ENCODE measurements around the gene ADCY9.
A peak's percentile ranks its signal among the peaks of the same experiment; 100 is the strongest.

DNA sequence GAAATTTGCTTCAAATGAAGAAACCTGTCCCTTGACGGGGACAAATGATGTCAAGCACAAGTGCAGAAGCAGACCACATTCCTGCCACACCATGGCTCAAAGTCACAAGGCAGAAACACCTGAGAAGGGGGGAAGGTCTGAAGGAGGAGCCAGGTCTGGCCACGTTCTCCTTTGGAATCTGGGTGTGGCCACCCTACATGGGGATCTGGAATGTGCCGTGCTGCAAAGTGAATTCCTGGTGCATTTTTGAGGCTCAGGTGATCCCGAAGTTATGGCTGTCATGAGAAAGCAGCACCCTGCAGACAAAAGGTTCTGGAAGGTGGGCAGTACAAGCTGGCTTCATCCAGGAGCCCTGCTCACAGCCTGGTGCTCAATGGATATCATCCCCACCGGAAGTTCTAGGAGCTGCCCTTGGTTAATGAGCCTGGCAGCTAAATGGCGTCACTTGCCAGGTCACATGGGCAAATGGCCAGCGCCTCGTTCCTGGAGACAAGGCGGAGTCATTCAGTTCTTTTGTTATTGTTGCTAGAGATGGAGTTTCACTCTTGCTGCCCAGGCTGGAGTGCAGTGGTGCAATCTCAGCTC, 20.1 kb upstream of the ADCY9 start:
- TF ChIP-seq, protein P1, sequence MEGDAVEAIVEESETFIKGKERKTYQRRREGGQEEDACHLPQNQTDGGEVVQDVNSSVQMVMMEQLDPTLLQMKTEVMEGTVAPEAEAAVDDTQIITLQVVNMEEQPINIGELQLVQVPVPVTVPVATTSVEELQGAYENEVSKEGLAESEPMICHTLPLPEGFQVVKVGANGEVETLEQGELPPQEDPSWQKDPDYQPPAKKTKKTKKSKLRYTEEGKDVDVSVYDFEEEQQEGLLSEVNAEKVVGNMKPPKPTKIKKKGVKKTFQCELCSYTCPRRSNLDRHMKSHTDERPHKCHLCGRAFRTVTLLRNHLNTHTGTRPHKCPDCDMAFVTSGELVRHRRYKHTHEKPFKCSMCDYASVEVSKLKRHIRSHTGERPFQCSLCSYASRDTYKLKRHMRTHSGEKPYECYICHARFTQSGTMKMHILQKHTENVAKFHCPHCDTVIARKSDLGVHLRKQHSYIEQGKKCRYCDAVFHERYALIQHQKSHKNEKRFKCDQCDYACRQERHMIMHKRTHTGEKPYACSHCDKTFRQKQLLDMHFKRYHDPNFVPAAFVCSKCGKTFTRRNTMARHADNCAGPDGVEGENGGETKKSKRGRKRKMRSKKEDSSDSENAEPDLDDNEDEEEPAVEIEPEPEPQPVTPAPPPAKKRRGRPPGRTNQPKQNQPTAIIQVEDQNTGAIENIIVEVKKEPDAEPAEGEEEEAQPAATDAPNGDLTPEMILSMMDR (IDR thresholded peaks at IDR 0.05) = no peak
- TF ChIP-seq, protein P2, sequence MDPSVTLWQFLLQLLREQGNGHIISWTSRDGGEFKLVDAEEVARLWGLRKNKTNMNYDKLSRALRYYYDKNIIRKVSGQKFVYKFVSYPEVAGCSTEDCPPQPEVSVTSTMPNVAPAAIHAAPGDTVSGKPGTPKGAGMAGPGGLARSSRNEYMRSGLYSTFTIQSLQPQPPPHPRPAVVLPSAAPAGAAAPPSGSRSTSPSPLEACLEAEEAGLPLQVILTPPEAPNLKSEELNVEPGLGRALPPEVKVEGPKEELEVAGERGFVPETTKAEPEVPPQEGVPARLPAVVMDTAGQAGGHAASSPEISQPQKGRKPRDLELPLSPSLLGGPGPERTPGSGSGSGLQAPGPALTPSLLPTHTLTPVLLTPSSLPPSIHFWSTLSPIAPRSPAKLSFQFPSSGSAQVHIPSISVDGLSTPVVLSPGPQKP (IDR thresholded peaks at IDR 0.05; ENCODE audit: low read depth, low read length) = no peak
- TF ChIP-seq EP300 (IDR thresholded peaks at IDR 0.05) (no peak), MAFK (IDR thresholded peaks at IDR 0.05; ENCODE audit: partially characterized antibody) (no peak), KDM1A (IDR thresholded peaks at IDR 0.05; ENCODE audit: low read depth) (no peak), NFE2L2 (conservative IDR thresholded peaks at IDR 0.05; ENCODE audit: low read length) (no peak), HDAC2 (IDR thresholded peaks at IDR 0.05) (no peak), CEBPB (IDR thresholded peaks at IDR 0.05) (no peak), SMC3 (IDR thresholded peaks at IDR 0.05) (no peak), ZSCAN20 (CRISPR knock-in tag; IDR thresholded peaks at IDR 0.05) (no peak), POLR2A (IDR thresholded peaks at IDR 0.05; ENCODE audit: low read length) (no peak), FOSL2 (IDR thresholded peaks at IDR 0.05) (no peak), FOSL2 (CRISPR knock-in tag; IDR thresholded peaks at IDR 0.05) (no peak)
- TF ChIP-seq, protein P3, sequence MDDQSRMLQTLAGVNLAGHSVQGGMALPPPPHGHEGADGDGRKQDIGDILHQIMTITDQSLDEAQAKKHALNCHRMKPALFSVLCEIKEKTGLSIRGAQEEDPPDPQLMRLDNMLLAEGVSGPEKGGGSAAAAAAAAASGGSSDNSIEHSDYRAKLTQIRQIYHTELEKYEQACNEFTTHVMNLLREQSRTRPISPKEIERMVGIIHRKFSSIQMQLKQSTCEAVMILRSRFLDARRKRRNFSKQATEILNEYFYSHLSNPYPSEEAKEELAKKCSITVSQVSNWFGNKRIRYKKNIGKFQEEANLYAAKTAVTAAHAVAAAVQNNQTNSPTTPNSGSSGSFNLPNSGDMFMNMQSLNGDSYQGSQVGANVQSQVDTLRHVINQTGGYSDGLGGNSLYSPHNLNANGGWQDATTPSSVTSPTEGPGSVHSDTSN (IDR thresholded peaks at IDR 0.05) = no peak
- TF ChIP-seq, protein P4, sequence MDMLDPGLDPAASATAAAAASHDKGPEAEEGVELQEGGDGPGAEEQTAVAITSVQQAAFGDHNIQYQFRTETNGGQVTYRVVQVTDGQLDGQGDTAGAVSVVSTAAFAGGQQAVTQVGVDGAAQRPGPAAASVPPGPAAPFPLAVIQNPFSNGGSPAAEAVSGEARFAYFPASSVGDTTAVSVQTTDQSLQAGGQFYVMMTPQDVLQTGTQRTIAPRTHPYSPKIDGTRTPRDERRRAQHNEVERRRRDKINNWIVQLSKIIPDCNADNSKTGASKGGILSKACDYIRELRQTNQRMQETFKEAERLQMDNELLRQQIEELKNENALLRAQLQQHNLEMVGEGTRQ (IDR thresholded peaks at IDR 0.05) = 0 out of 2 replicates have a peak, but pooled peaks have one; percentile 32

Measured in A549 (cell line).